H1 (cell line): ENCODE measurements around the gene CADPS. TPM values are rescaled to one million over a fixed set of nuclear protein-coding genes. Genes with fewer than 3 reads are reported as not detected.

Experiments used
- BACH1 ChIP-seq: IDR thresholded peaks from 2 replicates; pipeline ENCODE4 v1.6.1; 2012; ENCODE audit warnings: low read length, improper control_type of control experiment
- CBX5 ChIP-seq: fragments of 300-800, 300-1000 bp; sonication (generic); IDR thresholded peaks from 2 replicates; pipeline ENCODE4 v1.7.1; 2016; ENCODE audit warnings: antibody characterized with exemption, low read length, low read depth
- CEBPB ChIP-seq: IDR thresholded peaks from 2 replicates; pipeline ENCODE4 v1.6.1; 2012; ENCODE audit warnings: low read depth, low read length
- EGR1 ChIP-seq: IDR thresholded peaks from 2 replicates; pipeline ENCODE4 v1.6.1; 2011; ENCODE audit warnings: low read depth, low read length, borderline replicate concordance
- EP300 ChIP-seq, 2 experiments: IDR thresholded peaks; 1 replicate in 1 of 2; 2 replicates in 1 of 2; pipeline ENCODE4 v1.6.1; 2011 to 2012; ENCODE audit warnings: low read depth in 2 of 2, low read length in 2 of 2, mild to moderate bottlenecking in 2 of 2, borderline replicate concordance in 1 of 2, inconsistent platforms in 1 of 2, moderate library complexity in 1 of 2
- FOSL1 ChIP-seq: IDR thresholded peaks from 2 replicates; pipeline ENCODE4 v1.6.1; 2011; ENCODE audit warnings: mild to moderate bottlenecking, low read depth, low read length, moderate library complexity; ENCODE audit not compliant: insufficient read depth
- GTF2F1 ChIP-seq: IDR thresholded peaks from 2 replicates; pipeline ENCODE4 v1.6.1; 2012; ENCODE audit warnings: low read depth, low read length, improper control_type of control experiment, borderline replicate concordance
- KDM1A ChIP-seq: fragments of 200-600, 300-600 bp; sonication (generic); IDR thresholded peaks from 2 replicates; pipeline ENCODE4 v1.7.1; 2016; ENCODE audit warnings: mild to moderate bottlenecking, low read length, borderline replicate concordance
- KDM5A ChIP-seq: fragments of 200-600 bp; IDR thresholded peaks from 2 replicates; pipeline ENCODE4 v1.7.1; 2012; ENCODE audit warnings: mild to moderate bottlenecking, low read length, inconsistent platforms, mixed read lengths
- POLR2AphosphoS5 ChIP-seq: IDR thresholded peaks from 2 replicates; pipeline ENCODE4 v1.6.1; 2011; ENCODE audit warnings: low read depth, low read length
- RBBP5 ChIP-seq: IDR thresholded peaks from 2 replicates; pipeline ENCODE4 v1.7.1; 2012; ENCODE audit warnings: low read depth, mild to moderate bottlenecking, inconsistent platforms, low read length, moderate library complexity, borderline replicate concordance
- RFX5 ChIP-seq: IDR thresholded peaks from 2 replicates; pipeline ENCODE4 v1.6.1; 2011; ENCODE audit warnings: low read depth, low read length, improper control_type of control experiment, borderline replicate concordance
- SP2 ChIP-seq: IDR thresholded peaks from 2 replicates; pipeline ENCODE4 v1.6.1; 2012; ENCODE audit warnings: mild to moderate bottlenecking, low read length, inconsistent platforms
- SUZ12 ChIP-seq: fragments of 200-600 bp; sonication (generic); IDR thresholded peaks from 2 replicates; pipeline ENCODE4 v1.6.1; 2012; ENCODE audit warnings: mild to moderate bottlenecking, inconsistent platforms, low read length, moderate library complexity, mixed read lengths
- polyA plus RNA-seq, 7 experiments: library from polyadenylated mRNA; depleted of rRNA in 3 of 7; stranded (reverse) in 5 of 7; unstranded in 2 of 7; fragments of >200 nt in 5 of 7; fragments of 200-250 nt in 2 of 7; gene quantifications; 1 replicate in 5 of 7; 2 replicates in 1 of 7; 4 replicates in 1 of 7; pipeline versions ENCODE4 v1.2.1 to v1.2.3, GENCODE V29; 2011 to 2013; ENCODE audit warnings: missing spikeins in 2 of 7, mixed read lengths in 2 of 7
- total RNA-seq: library from RNA; stranded (reverse); fragmentation: NEBNext Ultra II Directional; extraction: Animal tissue kit (Norgen Biotek cat#: 25700); gene quantifications from 2 replicates; pipeline ENCODE4 v1.2.1, GENCODE V29; 2021

CADPS gene
- total and polyA plus RNA-seq, 2 of the 8 experiments (the other 6 are each of a cell fraction or from before 2014, with no cell fraction given): 7.1 to 10.2 TPM

- TF ChIP-seq SUZ12 (peak; percentile 2; the same call in 1 of the 2 replicates), RBBP5 (0 out of 2 replicates have a peak, but pooled peaks have one; percentile 28), GTF2F1 (no peak), RFX5 (no peak), KDM5A (no peak), KDM1A (no peak), POLR2AphosphoS5 (no peak), SP2 (no peak), BACH1 (no peak), EGR1 (peak; percentile 23; the same call in 1 of the 2 replicates), FOSL1 (no peak), CEBPB (no peak), EP300 (IDR thresholded peaks at IDR 0.05; ENCODE audit: borderline replicate concordance in 1 of 2, low read depth in 2 of 2, low read length in 2 of 2) (0 out of 3 replicates have a peak, but pooled peaks of 1 of the 2 experiments have one; percentile 23), CBX5 (no peak)
Measured at GRCh38 chr3:62378311-62378789, 496.9 kb downstream of the CADPS start (continued).
